Stimulated activated CD8-positive, alpha-beta memory T cell treated with anti-CD3 and anti-CD28 coated beads, Interleukin-7, amount 100 ng/mL, for 1 hour (primary cell): ENCODE results near the gene HLTF.
A peak's percentile ranks its signal among the peaks of the same experiment; 100 is the strongest.
"Not testable (repeated sequence)": the region's sequence is repeated elsewhere in the genome, so short reads cannot be mapped to it uniquely, and the experiment has no call there.

Experiments used
- DNase-seq, 2 donors: peaks; one replicate each; pipeline ENCODE4 v3.0.0-alpha.2; 2020; ENCODE audit warnings: low read depth in 2 of 2

HLTF gene

GRCh38 chr3:148991219-148992026 lies 94.9 kb downstream of the HLTF start, which contains the start of gene GYG1:
GYG1 (plus strand) TSS chr3:148991540; CDS start chr3:148991641, 101 bp downstream.
- DNase-seq, result peak; percentile 61 to 63

DNA sequence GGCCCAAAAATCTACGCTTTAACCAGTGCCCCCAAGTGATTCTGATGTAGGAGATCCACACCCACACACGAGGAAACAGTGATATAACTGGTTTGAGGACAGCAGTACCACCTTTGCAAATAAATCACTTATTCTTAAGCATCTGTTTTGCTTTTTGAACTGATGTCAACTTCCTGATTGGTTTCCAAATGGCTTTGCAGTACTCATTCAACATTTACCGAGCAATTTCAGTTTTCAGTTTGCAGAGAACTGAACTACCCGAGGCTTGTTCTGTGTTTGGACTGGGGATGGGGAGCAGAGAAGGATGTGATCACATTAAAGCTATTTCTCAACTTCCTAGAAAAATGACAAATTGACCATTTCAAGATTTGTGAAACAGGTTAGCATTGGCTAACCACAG lies 96.1 kb downstream of the HLTF start:
- no peak for DNase-seq

GRCh38 chr3:148987551-148987950 lies 98.8 kb downstream of the HLTF start:
- DNase-seq, result not testable (repeated sequence)

DNA sequence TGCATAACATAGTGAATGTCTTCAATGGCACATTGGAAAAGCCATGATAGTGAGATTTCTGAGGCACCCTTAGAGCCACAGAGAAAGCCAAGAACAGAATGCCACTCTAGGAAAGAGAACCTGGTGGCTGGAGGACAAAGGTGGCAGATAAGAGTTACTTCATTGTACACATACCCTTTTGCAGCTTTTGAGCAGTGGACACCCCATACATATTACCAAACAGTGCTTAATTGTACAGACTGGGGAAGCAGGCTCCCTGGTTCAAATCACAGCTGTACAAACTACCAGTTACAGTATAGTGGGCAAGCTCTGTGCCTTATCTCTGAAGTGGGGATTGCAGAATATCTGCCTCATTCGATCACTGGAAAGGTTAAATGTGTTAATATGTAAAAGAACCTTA lies 105.1 kb downstream of the HLTF start:
- DNase-seq, result no peak
